ENCODE data around the gene OR1E2. TPM values are rescaled to one million over a fixed set of nuclear protein-coding genes. Genes with fewer than 3 reads are reported as not detected.

OR1E2 gene, protein sequence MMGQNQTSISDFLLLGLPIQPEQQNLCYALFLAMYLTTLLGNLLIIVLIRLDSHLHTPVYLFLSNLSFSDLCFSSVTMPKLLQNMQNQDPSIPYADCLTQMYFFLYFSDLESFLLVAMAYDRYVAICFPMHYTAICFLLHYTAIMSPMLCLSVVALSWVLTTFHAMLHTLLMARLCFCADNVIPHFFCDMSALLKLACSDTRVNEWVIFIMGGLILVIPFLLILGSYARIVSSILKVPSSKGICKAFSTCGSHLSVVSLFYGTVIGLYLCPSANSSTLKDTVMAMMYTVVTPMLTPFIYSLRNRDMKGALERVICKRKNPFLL
- total RNA-seq = not detected in 2 replicates
- long read RNA-seq = 0 reads

DNA sequence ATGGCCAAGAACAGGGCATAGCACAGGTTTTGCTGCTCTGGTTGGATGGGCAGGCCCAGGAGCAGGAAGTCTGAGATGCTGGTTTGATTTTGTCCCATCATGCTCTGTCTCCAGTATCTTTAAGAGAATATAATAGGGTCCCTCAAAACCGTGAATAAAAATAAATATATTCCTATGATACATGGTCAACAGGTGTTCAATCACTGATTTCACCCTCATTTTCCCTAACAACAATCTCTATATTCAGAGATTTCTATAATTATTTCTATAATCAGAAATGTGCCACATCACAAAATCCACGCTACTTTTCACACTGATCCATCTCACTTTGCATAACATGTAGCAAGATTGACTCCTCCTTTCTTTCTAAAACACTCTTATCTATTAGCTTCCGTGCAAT is at the start of gene OR1E2:
OR1E2 (minus strand) TSS at position 101 of the 400 bp plus-strand sequence; CDS start at position 101, 0 bp downstream.
- Mint-ChIP-seq H3K9me3 (peaks cover 15% of the 10 kb centered on the region), H3K36me3 (ENCODE audit: low read depth) (no peaks in the 10 kb centered on the region), H3K27ac (ENCODE audit: unreplicated experiment) (no peak within 1 kb of the TSS), H3K27me3 (ENCODE audit: low read depth) (peaks cover 31% of the 10 kb centered on the region), H3K4me3 (no peak within 1 kb of the TSS), H3K4me1 (no peaks in the 10 kb centered on the region)
- no peak for DNase-seq (ENCODE audit: low read depth, low spot score)
- no peak for TF ChIP-seq CTCF (conservative IDR thresholded peaks at IDR 0.05)

DNA sequence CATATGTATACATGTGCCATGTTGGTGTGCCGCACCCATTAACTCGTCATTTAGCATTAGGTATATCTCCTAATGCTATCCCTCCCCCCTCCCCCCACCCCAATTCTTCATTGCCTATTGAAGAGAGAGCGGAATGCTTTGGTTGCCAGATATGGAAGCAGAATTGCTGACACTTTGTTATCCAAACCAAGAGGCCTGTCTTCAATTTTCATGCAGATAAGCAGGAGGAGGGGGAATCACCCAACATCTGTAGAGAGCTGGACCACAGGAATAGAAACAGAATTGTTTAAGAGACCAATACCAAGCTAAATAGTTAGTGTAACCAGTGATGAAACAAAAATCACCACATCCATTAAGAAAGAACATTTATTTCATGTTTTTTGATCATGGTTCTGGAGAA is 49.2 kb upstream of the OR1E2 start:
- Mint-ChIP-seq H3K27me3 (ENCODE audit: low read depth) (no peaks in the 10 kb centered on the region), H3K4me3 (no peak overlapping the region), H3K9me3 (no peaks in the 10 kb centered on the region), H3K27ac (ENCODE audit: unreplicated experiment) (no peak overlapping the region), H3K36me3 (ENCODE audit: low read depth) (no peaks in the 10 kb centered on the region), H3K4me1 (no peaks in the 10 kb centered on the region)
- no peak for DNase-seq (ENCODE audit: low read depth, low spot score)
- no peak for TF ChIP-seq CTCF (conservative IDR thresholded peaks at IDR 0.05)

GRCh38 chr17:3479988-3480387 is 46.3 kb upstream of the OR1E2 start:
- TF ChIP-seq CTCF (conservative IDR thresholded peaks at IDR 0.05) = no peak

DNA sequence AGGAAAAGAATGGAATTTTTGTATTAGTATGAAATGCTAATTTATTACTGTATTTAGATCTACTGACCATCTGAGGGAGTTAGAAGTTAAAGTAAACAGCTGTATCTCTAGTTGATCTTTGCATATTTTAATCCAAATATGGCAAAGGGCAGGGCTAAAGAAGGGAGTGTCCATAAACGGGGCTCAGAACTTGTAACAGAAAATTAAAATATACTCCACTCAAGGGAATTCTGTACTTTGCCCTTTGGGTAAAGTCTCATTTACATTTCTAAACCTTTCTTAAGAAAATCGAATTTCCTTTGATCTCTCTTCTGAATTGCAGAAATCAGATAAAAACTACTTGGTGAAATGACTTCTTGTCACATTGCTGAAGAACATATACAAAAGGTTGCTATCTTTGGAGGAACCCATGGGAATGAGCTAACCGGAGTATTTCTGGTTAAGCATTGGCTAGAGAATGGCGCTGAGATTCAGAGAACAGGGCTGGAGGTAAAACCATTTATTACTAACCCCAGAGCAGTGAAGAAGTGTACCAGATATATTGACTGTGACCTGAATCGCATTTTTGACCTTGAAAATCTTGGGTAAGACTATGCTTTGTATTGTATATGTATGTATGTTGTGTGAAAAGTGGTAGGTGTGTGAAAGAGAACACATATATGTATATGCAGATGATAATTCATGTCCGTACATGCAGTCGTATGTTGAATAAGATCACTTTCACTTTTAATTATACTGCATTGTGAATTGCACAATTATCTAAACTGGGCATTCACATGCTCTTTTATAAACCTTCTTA is 42.4 kb upstream of the OR1E2 start, which contains the start of gene ASPA:
ASPA (plus strand) TSS at position 186 of the 799 bp plus-strand sequence; CDS start at position 349, 163 bp downstream.
- H3K27me3 Mint-ChIP-seq (ENCODE audit: low read depth) = no peaks in the 10 kb centered on the region
- H3K4me3 Mint-ChIP-seq = no peak within 1 kb of the TSS
- H3K36me3 Mint-ChIP-seq (ENCODE audit: low read depth) = no peaks in the 10 kb centered on the region
- H3K9me3 Mint-ChIP-seq = no peaks in the 10 kb centered on the region
- H3K27ac Mint-ChIP-seq (ENCODE audit: unreplicated experiment) = peak within 1 kb of the TSS; percentile 54
- peaks cover 27% of the 10 kb centered on the region for H3K4me1 Mint-ChIP-seq
- TF ChIP-seq CTCF (conservative IDR thresholded peaks at IDR 0.05) = no peak
- DNase-seq (ENCODE audit: low read depth, low spot score) = no peak

More at GRCh38 chr17:3479988-3480387, 46.3 kb upstream of the OR1E2 start:
- H3K4me1 Mint-ChIP-seq = peaks cover 14% of the 10 kb centered on the region
- no peaks in the 10 kb centered on the region for H3K9me3 Mint-ChIP-seq
- no peak overlapping the region for H3K27ac Mint-ChIP-seq (ENCODE audit: unreplicated experiment)
- DNase-seq (ENCODE audit: low read depth, low spot score) = no peak
- no peaks in the 10 kb centered on the region for H3K36me3 Mint-ChIP-seq (ENCODE audit: low read depth)
- no peaks in the 10 kb centered on the region for H3K27me3 Mint-ChIP-seq (ENCODE audit: low read depth)
- H3K4me3 Mint-ChIP-seq = no peak overlapping the region

DNA sequence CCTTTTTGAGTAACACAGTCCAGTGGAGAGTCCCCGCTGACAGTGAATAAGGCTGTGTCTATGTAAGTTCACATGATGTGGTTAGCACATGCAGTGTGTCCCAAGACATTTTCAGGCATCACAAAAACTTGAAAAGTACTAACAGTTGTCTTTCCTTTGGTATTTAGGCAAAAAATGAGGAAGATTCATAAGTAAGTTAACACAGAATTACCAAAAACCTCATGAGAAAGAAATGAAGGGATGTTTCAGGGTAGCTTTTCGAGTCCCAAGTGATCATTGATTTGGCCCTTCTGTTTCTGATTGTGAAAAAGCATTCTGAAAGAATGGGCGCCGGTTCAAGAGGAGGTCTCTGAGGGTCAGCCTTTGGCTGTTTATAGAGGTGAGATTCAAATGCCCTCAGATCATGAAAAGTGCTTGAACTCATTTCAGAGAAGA is 41.6 kb upstream of the OR1E2 start:
- Mint-ChIP-seq H3K27me3 (ENCODE audit: low read depth) (no peaks in the 10 kb centered on the region), H3K4me3 (no peak overlapping the region), H3K36me3 (ENCODE audit: low read depth) (no peaks in the 10 kb centered on the region), H3K9me3 (no peaks in the 10 kb centered on the region), H3K4me1 (peaks cover 27% of the 10 kb centered on the region), H3K27ac (ENCODE audit: unreplicated experiment) (no peak overlapping the region)
- no peak for TF ChIP-seq CTCF (conservative IDR thresholded peaks at IDR 0.05)
- DNase-seq (ENCODE audit: low read depth, low spot score) = no peak

Data from neural crest cell (in vitro differentiated cells).